Measurements from ENCODE around the gene ITGBL1.

ITGBL1 gene

DNA sequence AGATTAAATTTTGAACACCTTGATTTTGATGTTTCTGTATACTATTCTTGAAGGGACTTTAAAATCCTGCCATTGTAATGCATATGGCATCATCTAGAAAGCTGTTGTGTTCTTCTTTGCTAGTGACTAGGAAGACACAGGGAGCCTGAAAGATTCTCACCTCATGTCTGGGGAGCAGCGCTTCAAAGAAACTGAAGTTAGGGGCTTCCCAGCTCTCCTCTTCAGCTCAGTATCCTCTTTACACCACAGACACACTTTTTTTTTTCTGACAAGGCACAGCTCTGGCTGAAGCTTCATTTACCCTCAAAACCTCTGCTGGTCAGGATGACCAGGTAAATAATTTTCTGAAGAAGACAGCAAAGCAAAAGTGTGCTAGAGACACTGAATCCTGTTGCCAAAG is 255.6 kb downstream of the ITGBL1 start:
- DNase-seq = no peak

DNA sequence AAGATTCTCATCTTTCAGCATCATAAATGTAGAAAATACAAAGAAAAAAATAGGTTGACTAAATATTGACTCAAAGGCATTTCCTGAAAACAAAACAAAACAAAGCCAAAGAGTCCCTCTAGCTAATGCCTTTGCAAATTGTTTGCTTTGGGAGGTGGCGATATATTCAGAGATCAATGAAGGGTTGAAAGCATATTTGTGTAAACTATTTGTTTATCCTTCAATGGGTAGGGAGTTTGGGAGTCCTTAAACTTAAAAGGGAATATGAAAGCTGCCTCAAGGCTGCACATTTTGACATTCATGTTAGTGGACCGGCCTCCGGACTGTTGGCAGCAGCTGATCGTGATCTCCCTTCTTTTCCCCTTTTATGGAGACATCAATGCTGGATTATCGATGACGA is 257.5 kb downstream of the ITGBL1 start:
- no peak for DNase-seq

DNA sequence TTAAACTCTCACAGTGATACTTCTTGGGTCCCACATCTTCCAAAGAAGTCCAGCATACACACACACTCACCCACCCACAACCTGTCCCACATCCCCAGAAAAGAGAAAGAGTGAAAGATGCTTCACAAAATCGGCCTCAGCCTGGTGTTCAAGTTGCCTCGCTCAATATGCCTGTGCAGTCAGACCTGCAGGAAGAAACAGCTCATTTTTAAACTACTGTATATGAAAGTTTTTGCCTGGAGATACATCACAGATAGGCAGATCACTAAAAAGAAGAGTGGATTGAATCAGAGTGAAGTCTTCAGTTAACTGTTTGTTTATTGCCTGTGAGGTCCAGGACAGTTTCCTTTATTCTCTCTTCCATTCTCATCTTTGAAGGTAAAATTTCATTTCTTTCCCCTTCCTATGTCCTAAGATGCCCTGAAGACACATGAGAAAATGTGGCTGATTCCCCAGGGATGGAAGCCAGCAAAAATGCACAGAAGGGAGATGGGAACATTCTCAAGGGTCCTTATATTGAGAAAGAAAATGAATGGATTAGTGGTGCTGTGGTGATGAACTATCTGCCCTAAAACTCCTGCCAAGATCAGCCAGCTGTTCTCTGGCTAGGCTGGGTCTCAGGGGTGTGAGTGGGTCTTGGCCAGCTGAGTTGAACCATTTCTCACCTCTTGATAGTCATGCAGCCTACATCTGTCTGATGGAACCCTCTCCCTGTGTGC is 259.0 kb downstream of the ITGBL1 start:
- DNase-seq = peak; percentile 48

GRCh38 chr13:101712026-101712348 is 259.5 kb downstream of the ITGBL1 start:
- no peak for DNase-seq

DNA sequence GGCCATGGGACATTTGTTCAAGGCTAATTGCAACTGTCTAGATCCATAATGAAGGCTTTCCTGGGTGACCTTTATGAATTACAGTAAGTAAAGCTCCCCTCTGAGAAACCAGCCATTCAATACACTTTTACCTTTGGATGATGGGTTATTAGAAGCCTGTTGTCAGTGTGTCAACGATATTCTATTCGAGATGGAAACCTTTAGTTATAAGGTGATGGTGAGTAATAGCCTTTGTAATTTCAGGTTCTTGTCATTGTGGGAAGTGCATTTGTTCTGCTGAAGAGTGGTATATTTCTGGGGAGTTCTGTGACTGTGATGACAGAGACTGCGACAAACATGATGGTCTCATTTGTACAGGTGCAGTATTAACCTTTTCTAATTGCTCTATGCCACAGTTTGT is 261.7 kb downstream of the ITGBL1 start:
- DNase-seq = no peak

DNA sequence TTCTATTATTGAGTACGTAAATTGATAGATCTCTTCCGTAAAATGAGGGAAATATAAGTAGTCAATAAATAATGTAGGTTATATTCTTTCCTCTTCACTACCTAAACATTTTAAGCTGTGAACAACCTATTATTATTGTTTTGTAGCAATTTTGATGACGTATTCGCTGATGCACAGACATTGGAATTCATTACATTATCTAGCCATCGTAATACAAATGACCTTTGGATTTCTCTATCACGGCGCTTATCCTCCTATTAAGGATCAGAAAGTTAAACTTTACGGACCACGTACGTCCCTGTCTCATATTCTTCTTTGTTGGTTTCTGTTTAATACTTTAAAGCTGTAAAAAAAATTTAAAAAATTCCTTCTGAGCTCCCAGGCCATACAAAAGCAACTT is 264.9 kb downstream of the ITGBL1 start:
- DNase-seq = no peak

DNA sequence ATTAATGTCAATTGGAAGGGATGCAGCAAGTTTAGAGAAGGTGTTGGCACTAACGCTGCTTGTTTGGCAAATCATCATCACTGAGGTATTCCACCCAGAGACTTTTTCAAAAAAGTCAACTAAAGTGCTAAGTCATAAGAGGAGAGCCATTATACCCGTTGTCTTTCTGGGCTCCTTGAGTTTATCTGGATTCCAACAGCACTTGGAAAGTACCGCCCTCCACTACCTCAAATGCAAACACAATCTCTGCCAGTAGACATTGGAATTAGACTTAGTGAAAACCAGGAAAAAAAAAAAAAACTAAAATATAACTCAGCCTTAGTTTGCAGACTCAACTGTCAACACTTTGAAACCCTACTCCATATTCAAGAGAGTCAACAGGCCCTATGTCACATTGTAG is 266.0 kb downstream of the ITGBL1 start:
- no peak for DNase-seq

DNA sequence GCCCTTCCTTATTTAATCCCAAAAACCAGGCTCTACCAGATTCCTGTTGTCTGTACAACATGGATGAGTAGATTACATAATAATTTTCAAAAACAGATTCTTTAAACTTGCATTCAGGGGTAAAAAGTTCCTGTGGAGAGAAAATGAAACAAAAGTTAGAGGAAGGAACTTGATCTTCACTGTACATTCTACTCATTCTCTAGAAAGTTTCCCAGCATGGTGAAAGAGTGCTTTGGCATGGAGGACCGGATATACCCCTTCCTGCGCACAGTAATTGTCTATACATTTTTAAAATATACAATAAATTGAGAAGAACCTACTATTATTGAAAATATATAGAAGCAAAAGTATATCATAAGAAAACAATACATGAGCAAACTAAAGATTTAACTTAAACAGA is 274.2 kb downstream of the ITGBL1 start:
- DNase-seq = no peak

- DNase-seq = no peak
Measured at GRCh38 chr13:101727118-101727517, 274.6 kb downstream of the ITGBL1 start.

GRCh38 chr13:101728021-101728420 is 275.5 kb downstream of the ITGBL1 start:
- no peak for DNase-seq

- DNase-seq = no peak
Measured at GRCh38 chr13:101728615-101729014, 276.1 kb downstream of the ITGBL1 start.

DNA sequence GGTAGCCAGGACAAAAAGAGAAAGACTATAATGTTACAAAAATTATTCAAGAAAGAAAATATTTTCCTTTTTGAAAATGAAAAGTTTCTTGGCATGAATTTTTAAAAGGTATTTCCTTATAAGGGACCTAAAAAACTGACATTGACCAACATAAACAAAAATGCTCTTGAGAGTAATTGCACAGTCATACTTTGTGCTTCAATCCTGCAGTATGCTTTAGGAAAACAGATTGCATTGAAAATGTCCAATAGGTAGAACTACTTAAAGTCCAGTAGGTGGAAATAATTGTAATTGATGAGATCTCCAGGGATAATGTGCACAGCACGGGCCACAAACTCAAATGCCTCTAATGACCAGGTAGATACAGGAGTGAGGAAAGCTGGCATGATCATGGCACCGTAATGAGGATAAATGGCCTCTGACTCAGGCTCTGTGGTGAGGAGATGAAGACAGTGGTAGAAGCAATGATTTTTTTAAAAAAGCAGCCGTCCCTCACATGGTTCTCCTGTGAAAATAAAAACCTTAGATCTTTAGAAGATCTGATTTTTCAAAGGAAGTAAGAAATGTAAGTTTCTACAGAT is 278.0 kb downstream of the ITGBL1 start:
- DNase-seq = no peak

GRCh38 chr13:101736566-101736965 is 284.1 kb downstream of the ITGBL1 start:
- no peak for DNase-seq

GRCh38 chr13:101738336-101738735 is 285.9 kb downstream of the ITGBL1 start:
- no peak for DNase-seq

- no peak for DNase-seq
Measured at GRCh38 chr13:101739382-101740178, 287.1 kb downstream of the ITGBL1 start.

GRCh38 chr13:101746513-101746912 is 294.0 kb downstream of the ITGBL1 start:
- no peak for DNase-seq

DNA sequence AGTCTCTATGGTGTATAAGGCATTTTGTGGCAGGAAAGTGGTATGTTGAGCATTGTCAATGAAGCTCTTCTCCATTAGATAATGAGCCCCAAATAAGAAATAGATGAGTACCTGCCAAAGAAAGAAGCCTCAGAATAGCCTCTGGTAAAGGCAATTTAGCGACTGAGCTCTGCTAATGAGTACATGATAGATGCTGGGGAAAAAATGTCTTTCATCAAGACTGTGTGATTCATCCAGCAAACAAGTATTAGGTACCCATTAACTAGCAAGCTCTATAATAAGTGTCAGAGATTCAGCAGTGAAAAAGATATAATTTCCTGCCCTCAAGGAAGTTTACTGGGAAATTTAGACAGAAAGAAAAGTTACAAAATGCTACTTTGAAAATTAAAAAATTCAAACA is 294.6 kb downstream of the ITGBL1 start:
- no peak for DNase-seq

DNA sequence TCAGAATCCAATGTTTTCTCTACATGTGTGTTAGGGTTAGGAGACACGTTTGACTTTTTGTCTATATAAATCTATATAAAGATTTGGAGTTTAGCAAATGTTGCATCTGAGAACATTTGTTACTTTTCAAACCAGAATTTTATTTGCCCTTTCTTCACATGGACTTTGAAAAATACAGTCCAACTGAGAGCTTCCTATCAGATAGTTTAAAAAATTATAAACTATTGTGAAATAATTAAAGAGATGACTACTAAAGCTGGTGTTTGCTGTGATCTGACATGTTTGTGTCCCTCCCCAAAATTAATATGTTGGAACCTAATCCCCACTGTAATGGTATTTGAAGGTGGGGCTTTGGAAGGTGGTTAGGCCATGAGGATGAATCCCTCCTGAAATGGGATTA is 297.1 kb downstream of the ITGBL1 start:
- no peak for DNase-seq

- peak; percentile 76 for DNase-seq
Measured at GRCh38 chr13:101751488-101751887, 299.0 kb downstream of the ITGBL1 start.

DNA sequence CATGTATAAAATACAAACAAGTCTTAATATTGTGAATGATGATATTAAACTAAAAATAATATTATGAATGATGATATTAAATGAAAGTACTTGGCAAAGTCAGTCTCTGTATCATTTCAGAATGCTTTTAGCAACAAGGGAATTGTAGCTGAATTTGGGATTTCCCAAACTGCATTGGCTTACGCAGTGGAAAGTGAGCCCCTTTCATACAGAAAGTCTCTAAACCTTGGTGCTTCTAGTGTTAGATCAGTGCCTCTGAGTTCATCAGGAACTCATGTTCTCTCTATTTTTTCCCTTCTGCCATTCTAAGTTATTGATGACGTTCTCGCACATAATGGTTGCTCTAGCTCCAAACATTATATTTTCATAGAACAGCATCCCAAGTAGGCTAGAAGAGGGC is 300.0 kb downstream of the ITGBL1 start:
- DNase-seq = no peak

GRCh38 chr13:101755228-101755887 is 302.9 kb downstream of the ITGBL1 start:
- no peak for DNase-seq

- peak; percentile 8 for DNase-seq
Measured at GRCh38 chr13:101757446-101758039, 305.1 kb downstream of the ITGBL1 start.

DNA sequence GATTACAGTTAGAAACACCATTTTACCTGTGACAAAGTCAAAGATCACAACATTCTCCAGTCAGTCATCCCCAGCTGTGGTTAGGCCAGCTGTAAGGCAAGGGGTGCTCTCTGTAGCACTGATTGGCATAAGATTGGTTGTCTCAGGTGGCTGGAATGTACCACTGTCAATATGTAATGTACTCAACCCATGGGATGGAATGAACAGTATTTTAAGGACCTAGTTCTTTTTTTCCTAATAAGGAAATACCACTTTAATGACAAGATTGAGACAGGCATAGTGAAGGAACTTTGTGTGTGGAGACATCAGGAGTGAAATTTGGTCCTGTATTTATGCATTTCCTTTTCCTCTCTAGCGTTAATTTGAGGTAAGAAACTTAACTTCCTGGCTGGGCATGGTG is 310.7 kb downstream of the ITGBL1 start:
- DNase-seq = no peak

Data from NCI-H524 treated with DMSO at 0.1 percent for 48 hours (cell line).